Mesothelial cell of epicardium (in vitro differentiated cells): ENCODE results near the gene CYP2C8. TPM values are rescaled to one million over a fixed set of nuclear protein-coding genes. Genes with fewer than 3 reads are reported as not detected.

Experiments used
- DNase-seq, 2 experiments: peaks; one replicate each; pipeline ENCODE4 v3.0.0; 2021; ENCODE audit warnings: low spot score in 2 of 2; ENCODE audit not compliant: unreplicated experiment in 2 of 2
- H3K27ac Mint-ChIP-seq: 2 replicates; pipeline ENCODE4 v1.8.0; 2021; ENCODE audit warnings: mixed read lengths
- H3K27me3 Mint-ChIP-seq: 2 replicates; pipeline ENCODE4 v1.8.0; 2021; ENCODE audit warnings: low read depth, mixed read lengths
- H3K36me3 Mint-ChIP-seq: 2 replicates; pipeline ENCODE4 v1.8.0; 2021; ENCODE audit warnings: mixed read lengths
- H3K4me1 Mint-ChIP-seq: 2 replicates; pipeline ENCODE4 v1.8.0; 2021; ENCODE audit warnings: mixed read lengths
- H3K4me3 Mint-ChIP-seq: 2 replicates; pipeline ENCODE4 v1.8.0; 2021; ENCODE audit warnings: mild to moderate bottlenecking, moderate library complexity, mixed read lengths
- H3K9me3 Mint-ChIP-seq: 2 replicates; pipeline ENCODE4 v1.8.0; 2021; ENCODE audit warnings: mixed read lengths
- total RNA-seq: library from RNA; stranded (reverse); gene quantifications from 3 replicates; pipeline ENCODE4 v1.2.1, GENCODE V29; 2021
- TF ChIP-seq, protein P1 (sequence below): fragments of 200-600 bp; sonication (generic); IDR thresholded peaks from one replicate; pipeline ENCODE4 v1.5.0; 2021; ENCODE audit warnings: antibody characterized with exemption; ENCODE audit not compliant: unreplicated experiment

The CYP2C8 gene
- total RNA-seq, 1 donor from 2014 or later = 5.3 TPM

DNA sequence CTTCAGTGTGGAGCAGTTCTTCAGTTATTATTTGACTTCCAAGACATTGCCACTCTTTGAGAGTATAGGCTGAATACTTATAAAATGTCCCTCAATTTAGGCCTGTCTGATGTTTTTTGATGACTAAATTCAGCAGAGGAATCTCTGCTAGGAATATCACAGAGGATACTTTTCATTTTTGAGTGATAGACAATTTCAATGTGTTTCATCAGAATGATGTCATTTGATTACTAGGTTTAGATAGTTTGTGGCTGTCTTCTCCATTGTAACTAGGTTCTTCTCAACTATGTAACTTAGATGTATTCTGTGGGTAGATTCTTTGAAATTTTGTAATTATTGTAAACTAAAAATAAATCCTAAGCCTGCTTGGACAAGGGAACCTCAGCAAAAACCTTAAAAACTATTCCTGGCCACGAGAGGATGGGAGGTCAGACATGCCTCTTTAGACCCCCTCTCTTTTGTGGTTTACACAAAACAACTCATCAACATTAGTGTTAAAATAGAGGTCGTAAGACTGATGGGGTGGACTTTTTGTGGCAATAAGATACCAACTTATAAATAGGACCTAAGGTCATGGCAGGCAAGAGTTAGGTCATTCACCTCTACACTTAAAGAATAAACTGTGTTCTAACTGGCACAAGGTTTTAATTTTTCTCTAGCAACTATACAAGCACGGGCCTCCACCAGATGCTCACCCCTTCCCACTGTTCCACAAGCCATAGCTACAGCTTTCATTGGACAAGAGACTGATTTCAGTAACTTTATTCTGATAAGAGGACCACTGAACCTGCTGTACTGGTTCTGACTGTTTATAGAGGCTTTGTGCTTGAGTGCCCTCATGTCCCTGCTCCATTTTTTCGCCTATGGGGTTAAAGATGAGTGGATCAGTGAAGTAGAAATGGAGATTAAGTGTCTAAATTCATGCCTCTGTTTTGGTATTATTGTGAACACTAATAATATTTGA, 33.7 kb downstream of the CYP2C8 start:
- DNase-seq = no peak
- TF ChIP-seq, protein P1, sequence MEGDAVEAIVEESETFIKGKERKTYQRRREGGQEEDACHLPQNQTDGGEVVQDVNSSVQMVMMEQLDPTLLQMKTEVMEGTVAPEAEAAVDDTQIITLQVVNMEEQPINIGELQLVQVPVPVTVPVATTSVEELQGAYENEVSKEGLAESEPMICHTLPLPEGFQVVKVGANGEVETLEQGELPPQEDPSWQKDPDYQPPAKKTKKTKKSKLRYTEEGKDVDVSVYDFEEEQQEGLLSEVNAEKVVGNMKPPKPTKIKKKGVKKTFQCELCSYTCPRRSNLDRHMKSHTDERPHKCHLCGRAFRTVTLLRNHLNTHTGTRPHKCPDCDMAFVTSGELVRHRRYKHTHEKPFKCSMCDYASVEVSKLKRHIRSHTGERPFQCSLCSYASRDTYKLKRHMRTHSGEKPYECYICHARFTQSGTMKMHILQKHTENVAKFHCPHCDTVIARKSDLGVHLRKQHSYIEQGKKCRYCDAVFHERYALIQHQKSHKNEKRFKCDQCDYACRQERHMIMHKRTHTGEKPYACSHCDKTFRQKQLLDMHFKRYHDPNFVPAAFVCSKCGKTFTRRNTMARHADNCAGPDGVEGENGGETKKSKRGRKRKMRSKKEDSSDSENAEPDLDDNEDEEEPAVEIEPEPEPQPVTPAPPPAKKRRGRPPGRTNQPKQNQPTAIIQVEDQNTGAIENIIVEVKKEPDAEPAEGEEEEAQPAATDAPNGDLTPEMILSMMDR = no peak
- no peak overlapping the region for H3K27ac Mint-ChIP-seq
- H3K4me1 Mint-ChIP-seq = no peaks in the 10 kb centered on the region
- no peaks in the 10 kb centered on the region for H3K9me3 Mint-ChIP-seq
- peaks cover 4% of the 10 kb centered on the region for H3K27me3 Mint-ChIP-seq
- H3K4me3 Mint-ChIP-seq = no peak overlapping the region
- H3K36me3 Mint-ChIP-seq = no peaks in the 10 kb centered on the region

DNA sequence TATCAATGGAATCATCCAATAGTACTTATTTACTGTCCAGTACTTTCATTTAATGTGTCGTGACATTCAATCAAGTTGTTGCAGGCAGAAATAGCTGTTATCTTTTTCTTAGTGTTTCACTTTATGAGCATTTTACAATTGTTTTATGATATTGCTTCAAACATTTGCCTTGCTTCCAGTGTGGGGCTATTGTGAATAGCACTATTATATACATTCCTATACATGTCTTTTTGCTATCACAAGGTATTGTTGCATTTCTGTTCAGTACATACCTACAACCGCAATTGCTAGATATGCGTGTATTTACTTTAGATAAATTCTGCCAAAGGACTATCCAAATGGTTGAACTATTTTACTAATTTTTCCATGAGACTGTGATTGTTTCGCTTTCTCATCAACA, 34.9 kb downstream of the CYP2C8 start:
- TF ChIP-seq, protein P1 = no peak
- H3K4me1 Mint-ChIP-seq = no peaks in the 10 kb centered on the region
- no peaks in the 10 kb centered on the region for H3K9me3 Mint-ChIP-seq
- no peak for DNase-seq
- H3K27me3 Mint-ChIP-seq = peaks cover 9% of the 10 kb centered on the region
- H3K36me3 Mint-ChIP-seq = no peaks in the 10 kb centered on the region
- H3K4me3 Mint-ChIP-seq = no peak overlapping the region
- no peak overlapping the region for H3K27ac Mint-ChIP-seq

DNA sequence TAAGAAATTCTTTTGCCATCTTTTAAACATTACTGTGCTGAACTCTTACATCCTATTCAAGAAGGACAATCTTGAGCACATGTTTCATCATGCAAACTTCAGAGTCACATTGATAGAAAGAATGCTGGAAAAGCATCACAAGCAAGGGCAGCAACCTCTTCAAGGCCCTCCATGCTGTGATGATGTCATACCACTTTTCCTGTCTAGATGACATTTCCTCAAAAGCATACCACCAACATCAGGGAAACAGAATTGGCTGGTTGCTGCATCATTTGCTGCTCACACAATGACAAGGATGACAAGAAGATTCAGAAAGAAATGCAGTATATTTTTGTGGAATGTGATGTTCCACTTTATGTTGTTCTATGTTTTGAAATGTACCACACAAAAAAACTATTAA, 37.6 kb downstream of the CYP2C8 start:
- no peak overlapping the region for H3K27ac Mint-ChIP-seq
- no peak overlapping the region for H3K4me3 Mint-ChIP-seq
- H3K9me3 Mint-ChIP-seq = no peaks in the 10 kb centered on the region
- TF ChIP-seq, protein P1 = no peak
- no peaks in the 10 kb centered on the region for H3K4me1 Mint-ChIP-seq
- no peaks in the 10 kb centered on the region for H3K36me3 Mint-ChIP-seq
- H3K27me3 Mint-ChIP-seq = peaks cover 14% of the 10 kb centered on the region
- DNase-seq = no peak

DNA sequence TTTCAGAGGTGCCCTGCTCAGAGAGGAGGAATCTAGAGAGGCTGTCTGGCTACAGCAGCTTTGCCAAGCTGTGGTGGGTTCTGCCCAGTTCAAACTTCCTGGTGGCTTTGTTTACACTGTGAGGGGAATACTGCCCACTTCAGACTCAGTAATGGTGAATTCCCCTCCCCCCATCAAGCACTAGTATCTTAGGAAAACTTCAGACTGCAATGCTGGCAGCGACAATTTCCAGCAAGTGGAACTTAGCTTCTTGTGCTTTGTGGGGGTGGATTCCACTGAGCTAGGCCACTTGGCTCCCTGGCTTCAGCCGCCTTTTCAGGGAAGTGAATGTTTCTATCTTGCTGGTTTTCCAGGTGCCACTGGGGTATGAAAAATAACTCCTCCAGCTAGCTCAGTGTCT, 42.8 kb downstream of the CYP2C8 start:
- no peaks in the 10 kb centered on the region for H3K36me3 Mint-ChIP-seq
- H3K4me3 Mint-ChIP-seq = no peak overlapping the region
- no peak for DNase-seq
- H3K27ac Mint-ChIP-seq = no peak overlapping the region
- no peaks in the 10 kb centered on the region for H3K9me3 Mint-ChIP-seq
- TF ChIP-seq, protein P1 = no peak
- peaks cover 12% of the 10 kb centered on the region for H3K27me3 Mint-ChIP-seq
- H3K4me1 Mint-ChIP-seq = no peaks in the 10 kb centered on the region

DNA sequence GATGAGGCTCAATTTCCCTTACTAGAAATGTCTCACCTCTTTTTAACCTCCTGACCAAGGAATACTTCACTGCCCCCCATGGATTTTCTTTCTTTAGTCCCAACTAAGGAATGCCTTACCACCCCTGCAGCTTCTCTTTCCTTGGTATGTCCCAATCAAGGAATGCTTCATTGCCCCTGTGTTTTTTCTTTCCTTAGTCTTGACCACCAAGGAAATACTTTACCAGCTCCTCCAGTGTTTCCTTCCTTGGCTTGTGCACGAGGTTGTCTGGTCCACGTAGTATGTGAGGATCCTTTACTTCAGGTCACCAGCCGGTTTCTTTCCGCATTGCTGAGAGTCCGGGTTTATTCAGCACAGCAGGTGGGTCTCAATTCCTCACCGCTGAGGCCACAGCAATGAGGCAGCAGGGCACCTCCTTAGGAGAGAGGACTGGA, 71.5 kb downstream of the CYP2C8 start:
- Mint-ChIP-seq H3K4me1 (no peaks in the 10 kb centered on the region), H3K9me3 (peaks cover under 1% of the 10 kb centered on the region), H3K4me3 (no peak overlapping the region), H3K36me3 (no peaks in the 10 kb centered on the region), H3K27me3 (no peaks in the 10 kb centered on the region), H3K27ac (no peak overlapping the region)
- TF ChIP-seq, protein P1 = no peak
- no peak for DNase-seq
